IPS DF 6.9 (cell line): ENCODE data around the gene INSC.

Experiments
- DNase-seq: peaks from one replicate; pipeline ENCODE4 v3.0.0-alpha.2; 2013; ENCODE audit warnings: low read depth, low spot score
- H3K27ac ChIP-seq: one replicate; pipeline ENCODE4 v1.5.1; 2013; ENCODE audit warnings: low read length, control low read depth
- H3K27me3 ChIP-seq: 2 replicates; pipeline ENCODE4 v1.6.1; 2013; ENCODE audit warnings: mild to moderate bottlenecking, low read length; ENCODE audit not compliant: control insufficient read depth, insufficient read depth
- H3K36me3 ChIP-seq: 2 replicates; pipeline ENCODE4 v1.6.1; 2013; ENCODE audit warnings: low read length; ENCODE audit not compliant: control insufficient read depth, insufficient read depth
- H3K4me1 ChIP-seq: 2 replicates; pipeline ENCODE4 v1.6.1; 2013; ENCODE audit warnings: low read length; ENCODE audit not compliant: control insufficient read depth, insufficient read depth
- H3K4me3 ChIP-seq: 2 replicates; pipeline ENCODE4 v1.5.1; 2013; ENCODE audit warnings: mild to moderate bottlenecking, low read length
- H3K9me3 ChIP-seq: 2 replicates; pipeline ENCODE4 v1.6.1; 2013; ENCODE audit warnings: low read length, inconsistent platforms; ENCODE audit not compliant: control insufficient read depth, insufficient read depth
- WGBS: extraction: QIAGEN DNeasy Blood & Tissue Kit; methylation state at CpG from one replicate; pipeline ENCODE4 v1.1.7; 2013; ENCODE audit warnings: mixed read lengths, missing lambda C conversion rate; ENCODE audit not compliant: insufficient read length, insufficient coverage; 5-methylcytosine and 5-hydroxymethylcytosine counted together

The INSC gene

DNA sequence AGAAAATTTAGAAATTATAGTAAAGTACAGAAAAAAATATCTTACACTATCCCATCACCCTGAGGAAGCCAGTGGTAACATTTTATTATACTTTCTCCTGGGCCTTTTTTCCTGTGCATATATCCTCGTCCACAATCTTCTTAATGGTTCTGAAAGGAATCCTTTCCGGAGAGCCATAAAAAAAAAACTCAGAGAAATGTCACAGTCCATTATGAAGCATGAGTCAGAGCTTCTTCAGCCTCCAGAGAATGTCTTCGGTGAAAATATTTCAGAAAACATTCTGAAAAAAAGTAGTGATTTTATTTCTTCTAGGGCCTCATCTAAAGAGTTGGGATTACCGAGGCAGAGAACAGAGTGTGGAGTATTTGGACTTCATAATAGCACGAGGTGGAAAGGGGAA, 163.4 kb downstream of the INSC start:
- Histone ChIP-seq H3K36me3 (no peaks in the 10 kb centered on the region), H3K27me3 (no peaks in the 10 kb centered on the region), H3K4me1 (no peaks in the 10 kb centered on the region), H3K4me3 (no peak overlapping the region), H3K27ac (no peak overlapping the region), H3K9me3 (no peaks in the 10 kb centered on the region)
- DNase-seq, result no peak
- no CpG with 5 or more reads among the region's 5 CpGs for WGBS

DNA sequence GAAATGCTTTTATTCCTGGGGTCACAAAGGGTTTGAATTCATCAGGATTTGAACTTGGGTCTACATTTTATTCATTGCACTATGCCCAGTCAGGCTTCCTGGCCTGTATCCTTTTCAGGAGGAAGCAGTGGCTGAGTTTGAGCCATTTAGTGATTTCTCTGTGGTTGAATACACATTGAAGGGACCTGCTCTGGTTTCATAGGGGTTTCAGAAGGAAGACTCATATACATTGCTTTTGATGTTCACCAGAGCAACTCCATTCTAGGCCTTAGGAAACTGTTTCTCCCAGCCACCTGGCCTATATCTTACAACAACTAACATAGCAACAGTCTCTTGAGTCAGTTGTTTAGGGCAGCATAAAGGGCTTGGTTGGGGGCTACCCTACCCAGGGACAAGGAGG, 165.7 kb downstream of the INSC start:
- H3K36me3 ChIP-seq, result no peaks in the 10 kb centered on the region
- DNase-seq, result no peak
- H3K27me3 ChIP-seq, result no peaks in the 10 kb centered on the region

GRCh38 chr11:15282754-15283153, 168.0 kb downstream of the INSC start:
- no peak for DNase-seq
- Histone ChIP-seq H3K27me3 (no peaks in the 10 kb centered on the region), H3K9me3 (no peaks in the 10 kb centered on the region), H3K27ac (no peak overlapping the region), H3K4me3 (no peak overlapping the region), H3K4me1 (no peaks in the 10 kb centered on the region), H3K36me3 (no peaks in the 10 kb centered on the region)
- no CpG with 5 or more reads among the region's 2 CpGs for WGBS

More for the DNA sequence above, 165.7 kb downstream of the INSC start:
- Histone ChIP-seq H3K9me3 (no peaks in the 10 kb centered on the region), H3K4me1 (no peaks in the 10 kb centered on the region), H3K4me3 (no peak overlapping the region), H3K27ac (no peak overlapping the region)

DNA sequence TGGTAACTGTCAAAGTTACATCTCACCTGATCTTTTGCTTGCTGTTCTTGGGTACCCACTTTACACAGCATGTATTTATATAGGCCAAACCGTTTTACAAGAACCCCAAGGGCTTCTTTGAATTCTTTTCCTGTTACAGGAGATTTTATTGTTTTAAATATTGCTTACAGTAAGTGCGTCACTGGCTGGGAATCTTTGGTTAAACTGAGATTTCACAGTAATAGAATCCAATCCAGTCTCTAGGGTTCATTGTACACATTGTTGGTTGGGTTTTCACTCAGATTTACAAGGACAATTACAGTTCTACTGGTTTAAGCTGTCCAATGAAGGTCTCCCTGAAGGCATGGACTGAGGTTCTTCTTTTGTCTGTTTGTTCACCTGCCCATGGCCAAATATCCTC, 171.7 kb downstream of the INSC start:
- WGBS, result no CpG with 5 or more reads among the region's 2 CpGs

GRCh38 chr11:15288863-15289262, 174.1 kb downstream of the INSC start:
- H3K27me3 ChIP-seq, result no peaks in the 10 kb centered on the region
- no peak overlapping the region for H3K4me3 ChIP-seq
- no peaks in the 10 kb centered on the region for H3K9me3 ChIP-seq
- DNase-seq, result no peak
- H3K4me1 ChIP-seq, result peaks cover 2% of the 10 kb centered on the region; the same call in 1 of the 2 replicates
- H3K36me3 ChIP-seq, result no peaks in the 10 kb centered on the region
- WGBS, result no CpG with 5 or more reads among the region's 2 CpGs
- no peak overlapping the region for H3K27ac ChIP-seq

More for the DNA sequence above, 171.7 kb downstream of the INSC start:
- Histone ChIP-seq H3K36me3 (no peaks in the 10 kb centered on the region), H3K4me1 (peaks cover 2% of the 10 kb centered on the region; the same call in 1 of the 2 replicates), H3K9me3 (no peaks in the 10 kb centered on the region), H3K27ac (no peak overlapping the region), H3K27me3 (no peaks in the 10 kb centered on the region), H3K4me3 (no peak overlapping the region)
- DNase-seq, result no peak

DNA sequence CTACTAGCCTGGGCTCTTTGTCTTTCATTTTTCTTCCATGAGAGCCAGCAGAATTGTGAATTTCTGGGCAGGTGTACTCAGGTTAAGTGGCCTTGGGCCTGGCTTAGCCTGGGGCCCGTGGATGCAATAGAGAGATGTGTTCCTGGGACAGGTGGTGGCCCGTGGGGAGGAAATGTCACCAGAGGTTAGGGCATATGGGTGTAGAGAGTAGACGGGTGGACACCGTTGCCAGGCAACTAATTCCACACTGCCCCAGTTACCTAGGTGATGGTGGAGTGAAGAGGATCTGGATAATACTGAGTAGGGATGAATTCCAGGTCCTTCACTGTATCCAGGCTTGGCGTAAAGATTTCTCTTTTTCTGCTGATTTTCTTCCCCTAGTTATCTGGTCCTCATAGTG, 175.0 kb downstream of the INSC start:
- WGBS, result no CpG with 5 or more reads among the region's 5 CpGs
- H3K27me3 ChIP-seq, result no peaks in the 10 kb centered on the region
- H3K9me3 ChIP-seq, result no peaks in the 10 kb centered on the region

GRCh38 chr11:15291885-15292284, 177.2 kb downstream of the INSC start:
- no peak for DNase-seq
- Histone ChIP-seq H3K27me3 (no peaks in the 10 kb centered on the region), H3K27ac (no peak overlapping the region)

More for the DNA sequence above, 175.0 kb downstream of the INSC start:
- H3K4me1 ChIP-seq, result peaks cover 2% of the 10 kb centered on the region; the same call in 1 of the 2 replicates
- no peaks in the 10 kb centered on the region for H3K36me3 ChIP-seq
- no peak overlapping the region for H3K27ac ChIP-seq
- H3K4me3 ChIP-seq, result no peak overlapping the region
- DNase-seq, result no peak

DNA sequence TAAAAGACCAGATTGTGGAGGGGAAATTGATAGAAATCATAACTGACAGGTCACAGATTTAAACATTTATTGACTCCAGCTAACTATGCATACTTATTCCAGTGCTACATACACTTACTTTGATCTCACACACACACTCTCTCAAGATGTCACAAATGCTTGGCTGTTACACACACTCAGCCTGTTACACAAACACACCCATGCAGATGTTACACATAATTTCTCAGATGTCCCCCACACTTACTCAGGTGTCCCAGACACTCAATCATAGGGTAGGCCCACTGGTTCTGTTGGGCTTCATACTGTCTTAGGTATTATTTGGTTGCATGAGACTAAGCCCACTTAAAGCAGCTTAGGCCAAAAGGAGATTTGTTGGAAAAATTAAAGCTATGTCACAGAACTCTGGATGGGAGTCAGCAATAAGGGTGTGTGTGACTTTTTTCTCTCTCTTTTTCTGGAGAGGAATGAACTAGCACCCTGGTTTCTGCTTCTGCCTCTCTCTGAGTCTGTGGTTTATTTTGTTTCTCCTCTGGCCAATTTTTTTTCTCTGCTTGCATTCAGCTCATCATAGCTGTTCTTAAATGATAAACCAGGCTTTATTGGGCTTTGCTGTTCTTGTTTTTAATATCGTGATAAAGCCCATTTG, 179.4 kb downstream of the INSC start:
- Histone ChIP-seq H3K36me3 (no peaks in the 10 kb centered on the region), H3K27ac (no peak overlapping the region), H3K9me3 (no peaks in the 10 kb centered on the region), H3K4me1 (no peaks in the 10 kb centered on the region), H3K4me3 (no peak overlapping the region), H3K27me3 (no peaks in the 10 kb centered on the region)
- no CpG with 5 or more reads among the region's 1 CpG for WGBS
- DNase-seq, result no peak

More at GRCh38 chr11:15291885-15292284, 177.2 kb downstream of the INSC start:
- Histone ChIP-seq H3K36me3 (no peaks in the 10 kb centered on the region), H3K9me3 (no peaks in the 10 kb centered on the region), H3K4me3 (no peak overlapping the region), H3K4me1 (peaks cover 2% of the 10 kb centered on the region; the same call in 1 of the 2 replicates)

- H3K27ac ChIP-seq, result no peak overlapping the region
- no peak overlapping the region for H3K4me3 ChIP-seq
- WGBS, result no CpG with 5 or more reads among the region's 1 CpG
- H3K36me3 ChIP-seq, result no peaks in the 10 kb centered on the region
- no peak for DNase-seq
- H3K4me1 ChIP-seq, result no peaks in the 10 kb centered on the region
- no peaks in the 10 kb centered on the region for H3K27me3 ChIP-seq
- H3K9me3 ChIP-seq, result no peaks in the 10 kb centered on the region
These were observed 181.0 kb downstream of the INSC start for GRCh38 chr11:15295695-15296094.
